HepG2 (cell line): ENCODE data around the gene DIS3L2. TPM values are rescaled to one million over a fixed set of nuclear protein-coding genes. Genes with fewer than 3 reads are reported as not detected.

Source experiments
- FOXA3 ChIP-seq: IDR thresholded peaks from 2 replicates; pipeline ENCODE4 v1.6.1; 2016; ENCODE audit warnings: missing genetic modification reagents, missing compliant biosample characterization
- FOXO4 ChIP-seq: sonication (generic); formaldehyde crosslinking; conservative IDR thresholded peaks from 2 replicates; pipeline ENCODE4 v1.8.1; 2023; ENCODE audit warnings: missing genetic modification reagents
- IRF2 ChIP-seq: IDR thresholded peaks from 2 replicates; pipeline ENCODE4 v1.6.1; 2018; ENCODE audit warnings: missing genetic modification reagents, missing compliant biosample characterization
- MIER3 ChIP-seq: IDR thresholded peaks from 2 replicates; pipeline ENCODE4 v1.6.1; 2016; ENCODE audit warnings: missing compliant biosample characterization, borderline replicate concordance
- SALL1 ChIP-seq: sonication (generic); formaldehyde crosslinking; IDR thresholded peaks from 2 replicates; pipeline ENCODE4 v1.8.0; 2022; ENCODE audit warnings: mild to moderate bottlenecking, missing genetic modification reagents
- UBTF ChIP-seq: sonication (generic); formaldehyde crosslinking; IDR thresholded peaks from 2 replicates; pipeline ENCODE4 v1.4.0; 2020; ENCODE audit warnings: mild to moderate bottlenecking, missing genetic modification reagents
- ZMYM3 ChIP-seq: sonication (generic); formaldehyde crosslinking; IDR thresholded peaks from 2 replicates; pipeline ENCODE4 v1.5.1; 2020; ENCODE audit warnings: mild to moderate bottlenecking, missing genetic modification reagents
- ZNF687 ChIP-seq: sonication (generic); formaldehyde crosslinking; IDR thresholded peaks from 2 replicates; pipeline ENCODE4 v1.5.1; 2020; ENCODE audit warnings: mild to moderate bottlenecking, missing genetic modification reagents, moderate library complexity
- ZNF770 ChIP-seq: sonication (generic); formaldehyde crosslinking; IDR thresholded peaks from 2 replicates; pipeline ENCODE4 v1.5.0; 2020; ENCODE audit warnings: mild to moderate bottlenecking, missing genetic modification reagents
- polyA plus RNA-seq, 8 experiments: library from polyadenylated mRNA; depleted of rRNA in 3 of 8; stranded (reverse) in 7 of 8; unstranded in 1 of 8; fragments of >200 nt; fragmentation: Illumina TruSeq in 4 of 8; extraction: Trizol in 4 of 8; gene quantifications; 2 replicates each; pipeline versions ENCODE4 v1.2.1 to v1.2.3, GENCODE V29; 2011 to 2016; ENCODE audit warnings: low read depth in 4 of 8, missing spikeins in 1 of 8, mixed read lengths in 1 of 8; ENCODE audit not compliant: insufficient read depth in 1 of 8
- total RNA-seq, 5 experiments: library from RNA; depleted of rRNA; stranded (reverse); fragments of >200 nt; fragmentation: Illumina TruSeq; extraction: Trizol; gene quantifications; 2 replicates each; pipeline ENCODE4 v1.2.3, GENCODE V29; 2016; ENCODE audit warnings: low read depth in 1 of 5
- TF ChIP-seq, protein P1 (sequence below): sonication (generic); formaldehyde crosslinking; conservative IDR thresholded peaks from 2 replicates; pipeline ENCODE4 v1.4.0; 2020; ENCODE audit warnings: missing genetic modification reagents
- TF ChIP-seq, protein P2 (sequence below): sonication (generic); formaldehyde crosslinking; IDR thresholded peaks from 2 replicates; pipeline ENCODE4 v1.8.1; 2023; ENCODE audit warnings: mild to moderate bottlenecking, missing genetic modification reagents

DIS3L2 gene
- total and polyA plus RNA-seq, 2 of the 13 experiments (the other 11 are each of a cell fraction or from before 2014, with no cell fraction given), result 7.0 to 23.9 TPM

- TF ChIP-seq ZNF770 (CRISPR knock-in tag) (0 out of 2 replicates have a peak, but pooled peaks have one; percentile 16), SALL1 (CRISPR knock-in tag) (0 out of 2 replicates have a peak, but pooled peaks have one; percentile 22), UBTF (CRISPR knock-in tag) (peak; percentile 19; the same call in 1 of the 2 replicates), FOXO4 (0 out of 2 replicates have a peak, but pooled peaks have one; percentile 32), ZNF687 (CRISPR knock-in tag) (peak; percentile 44), IRF2 (CRISPR knock-in tag) (peak; percentile 13; the same call in 1 of the 2 replicates), FOXA3 (CRISPR knock-in tag) (no peak), MIER3 (CRISPR knock-in tag) (no peak), ZMYM3 (CRISPR knock-in tag) (0 out of 2 replicates have a peak, but pooled peaks have one; percentile 13)
- TF ChIP-seq, protein P1, sequence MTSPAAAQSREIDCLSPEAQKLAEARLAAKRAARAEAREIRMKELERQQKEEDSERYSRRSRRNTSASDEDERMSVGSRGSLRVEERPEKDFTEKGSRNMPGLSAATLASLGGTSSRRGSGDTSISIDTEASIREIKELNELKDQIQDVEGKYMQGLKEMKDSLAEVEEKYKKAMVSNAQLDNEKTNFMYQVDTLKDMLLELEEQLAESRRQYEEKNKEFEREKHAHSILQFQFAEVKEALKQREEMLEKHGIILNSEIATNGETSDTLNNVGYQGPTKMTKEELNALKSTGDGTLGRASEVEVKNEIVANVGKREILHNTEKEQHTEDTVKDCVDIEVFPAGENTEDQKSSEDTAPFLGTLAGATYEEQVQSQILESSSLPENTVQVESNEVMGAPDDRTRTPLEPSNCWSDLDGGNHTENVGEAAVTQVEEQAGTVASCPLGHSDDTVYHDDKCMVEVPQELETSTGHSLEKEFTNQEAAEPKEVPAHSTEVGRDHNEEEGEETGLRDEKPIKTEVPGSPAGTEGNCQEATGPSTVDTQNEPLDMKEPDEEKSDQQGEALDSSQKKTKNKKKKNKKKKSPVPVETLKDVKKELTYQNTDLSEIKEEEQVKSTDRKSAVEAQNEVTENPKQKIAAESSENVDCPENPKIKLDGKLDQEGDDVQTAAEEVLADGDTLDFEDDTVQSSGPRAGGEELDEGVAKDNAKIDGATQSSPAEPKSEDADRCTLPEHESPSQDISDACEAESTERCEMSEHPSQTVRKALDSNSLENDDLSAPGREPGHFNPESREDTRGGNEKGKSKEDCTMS (CRISPR knock-in tag), result no peak
- TF ChIP-seq, protein P2, sequence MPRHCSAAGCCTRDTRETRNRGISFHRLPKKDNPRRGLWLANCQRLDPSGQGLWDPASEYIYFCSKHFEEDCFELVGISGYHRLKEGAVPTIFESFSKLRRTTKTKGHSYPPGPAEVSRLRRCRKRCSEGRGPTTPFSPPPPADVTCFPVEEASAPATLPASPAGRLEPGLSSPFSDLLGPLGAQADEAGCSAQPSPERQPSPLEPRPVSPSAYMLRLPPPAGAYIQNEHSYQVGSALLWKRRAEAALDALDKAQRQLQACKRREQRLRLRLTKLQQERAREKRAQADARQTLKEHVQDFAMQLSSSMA, result no peak
- TF ChIP-seq, all 625 proteins: peak for 14
These were observed 402.5 kb downstream of the DIS3L2 start (continued) for GRCh38 chr2:232363784-232364615.
